H9 (cell line): ENCODE results near the gene TENT5A. TPM values are rescaled to one million over a fixed set of nuclear protein-coding genes. Genes with fewer than 3 reads are reported as not detected.

Experiments
- DNase-seq: peaks from one replicate; pipeline ENCODE4 v3.0.0-alpha.2; 2017
- H2AFZ ChIP-seq: one replicate; pipeline ENCODE4 v1.6.1; 2013; ENCODE audit warnings: mild to moderate bottlenecking, low read length, control low read depth, moderate library complexity
- H2AK5ac ChIP-seq: 2 replicates; pipeline ENCODE4 v1.6.1; 2013; ENCODE audit warnings: low read length, control low read depth, mixed read lengths; ENCODE audit not compliant: insufficient read length
- H2BK120ac ChIP-seq: one replicate; pipeline ENCODE4 v1.6.1; 2013; ENCODE audit warnings: low read depth, mild to moderate bottlenecking, low read length, control low read depth, inconsistent platforms; ENCODE audit not compliant: poor library complexity, severe bottlenecking
- H2BK12ac ChIP-seq: 2 replicates; pipeline ENCODE4 v1.6.1; 2013; ENCODE audit warnings: low read length, control low read depth, mixed read lengths, low read depth; ENCODE audit not compliant: insufficient read length
- H2BK15ac ChIP-seq: 2 replicates; pipeline ENCODE4 v1.6.1; 2013; ENCODE audit warnings: low read depth, low read length, control low read depth
- H2BK20ac ChIP-seq: one replicate; pipeline ENCODE4 v1.6.1; 2013; ENCODE audit warnings: low read depth, mild to moderate bottlenecking, low read length, control low read depth, inconsistent platforms; ENCODE audit not compliant: poor library complexity, severe bottlenecking
- H2BK5ac ChIP-seq: 2 replicates; pipeline ENCODE4 v1.6.1; 2013; ENCODE audit warnings: low read length, control low read depth, mixed read lengths; ENCODE audit not compliant: insufficient read length
- H3K14ac ChIP-seq: 2 replicates; pipeline ENCODE4 v1.6.1; 2013; ENCODE audit warnings: low read length, control low read depth; ENCODE audit not compliant: insufficient read depth
- H3K18ac ChIP-seq: 2 replicates; pipeline ENCODE4 v1.6.1; 2013; ENCODE audit warnings: low read depth, mild to moderate bottlenecking, mixed read lengths, low read length, control low read depth; ENCODE audit not compliant: insufficient read length
- H3K23ac ChIP-seq: 2 replicates; pipeline ENCODE4 v1.6.1; 2013; ENCODE audit warnings: low read length, control low read depth, mixed read lengths, low read depth; ENCODE audit not compliant: insufficient read length
- H3K23me2 ChIP-seq: 2 replicates; pipeline ENCODE4 v1.6.1; 2013; ENCODE audit warnings: low read depth, mild to moderate bottlenecking, mixed read lengths, low read length, control low read depth; ENCODE audit not compliant: insufficient read length, poor library complexity, severe bottlenecking
- H3K27ac ChIP-seq: 2 replicates; pipeline ENCODE4 v1.5.1; 2013; ENCODE audit warnings: low read length, control low read depth, mixed read lengths, low read depth; ENCODE audit not compliant: insufficient read length
- H3K27me3 ChIP-seq: 2 replicates; pipeline ENCODE4 v1.6.1; 2013; ENCODE audit warnings: low read length, control low read depth, inconsistent platforms; ENCODE audit not compliant: insufficient read depth
- H3K4ac ChIP-seq: 2 replicates; pipeline ENCODE4 v1.6.1; 2013; ENCODE audit warnings: low read depth, mild to moderate bottlenecking, control low read depth, inconsistent platforms, low read length, moderate library complexity
- H3K4me1 ChIP-seq: 2 replicates; pipeline ENCODE4 v1.6.1; 2013; ENCODE audit warnings: low read length, control low read depth, inconsistent platforms; ENCODE audit not compliant: insufficient read depth
- H3K4me2 ChIP-seq: 2 replicates; pipeline ENCODE4 v1.6.1; 2013; ENCODE audit warnings: low read length, control low read depth, mixed read lengths; ENCODE audit not compliant: insufficient read length, insufficient read depth
- H3K56ac ChIP-seq: 2 replicates; pipeline ENCODE4 v1.6.1; 2013; ENCODE audit warnings: low read depth, mild to moderate bottlenecking, mixed read lengths, low read length, control low read depth; ENCODE audit not compliant: insufficient read length
- H3K79me1 ChIP-seq: 2 replicates; pipeline ENCODE4 v1.6.1; 2013; ENCODE audit warnings: low read depth, mild to moderate bottlenecking, moderate library complexity, low read length, control low read depth, inconsistent platforms; ENCODE audit not compliant: insufficient read depth, poor library complexity, severe bottlenecking
- H3K79me2 ChIP-seq: 2 replicates; pipeline ENCODE4 v1.6.1; 2013; ENCODE audit warnings: low read length, control low read depth, inconsistent platforms; ENCODE audit not compliant: insufficient read depth
- H3K9ac ChIP-seq: 2 replicates; pipeline ENCODE4 v1.6.1; 2013; ENCODE audit warnings: low read length, control low read depth, mixed read lengths; ENCODE audit not compliant: insufficient read length; ENCODE audit errors: extremely low read depth
- H3K9me3 ChIP-seq: one replicate; pipeline ENCODE4 v1.6.1; 2013; ENCODE audit warnings: low read depth, low read length, inconsistent platforms; ENCODE audit not compliant: control insufficient read depth
- H3T11ph ChIP-seq: one replicate; pipeline ENCODE4 v1.6.1; 2013; ENCODE audit warnings: mild to moderate bottlenecking, low read length, control low read depth, inconsistent platforms
- H4K20me1 ChIP-seq: one replicate; pipeline ENCODE4 v1.6.1; 2013; ENCODE audit not compliant: control insufficient read depth, insufficient read length, insufficient read depth
- H4K5ac ChIP-seq: 2 replicates; pipeline ENCODE4 v1.6.1; 2013; ENCODE audit warnings: low read depth, mild to moderate bottlenecking, mixed read lengths, low read length, control low read depth; ENCODE audit not compliant: insufficient read length
- H4K8ac ChIP-seq: replicated peaks from 2 replicates; pipeline ENCODE4 v1.6.1; 2013; ENCODE audit warnings: low read length, control low read depth, mixed read lengths, low read depth; ENCODE audit not compliant: insufficient read length
- H4K91ac ChIP-seq: 2 replicates; pipeline ENCODE4 v1.6.1; 2013; ENCODE audit warnings: low read depth, mild to moderate bottlenecking, moderate library complexity, mixed read lengths, low read length, control low read depth; ENCODE audit not compliant: insufficient read length
- H3K27ac Mint-ChIP-seq, 3 experiments: 2 replicates in 2 of 3; 3 replicates in 1 of 3; pipeline ENCODE4 v1.8.0; 2020 to 2021; ENCODE audit warnings: mixed read lengths in 3 of 3, mild to moderate bottlenecking in 1 of 3, moderate library complexity in 1 of 3
- H3K27me3 Mint-ChIP-seq: 2 replicates; pipeline ENCODE4 v1.8.0; 2021; ENCODE audit warnings: low read depth, mild to moderate bottlenecking, moderate library complexity, mixed read lengths
- H3K36me3 Mint-ChIP-seq, 3 experiments: 2 replicates in 2 of 3; 3 replicates in 1 of 3; pipeline ENCODE4 v1.8.0; 2020 to 2021; ENCODE audit warnings: low read depth in 3 of 3, mixed read lengths in 3 of 3; ENCODE audit not compliant: insufficient read depth in 1 of 3
- H3K4me1 Mint-ChIP-seq, 2 experiments: 2 replicates each; pipeline ENCODE4 v1.8.0; 2020; ENCODE audit warnings: mixed read lengths in 2 of 2
- H3K4me3 Mint-ChIP-seq, 2 experiments: 2 replicates in 1 of 2; 3 replicates in 1 of 2; pipeline ENCODE4 v1.8.0; 2020 to 2021; ENCODE audit warnings: mild to moderate bottlenecking in 2 of 2, mixed read lengths in 2 of 2, moderate library complexity in 1 of 2
- H3K9me3 Mint-ChIP-seq, 2 experiments: 2 replicates in 1 of 2; 3 replicates in 1 of 2; pipeline ENCODE4 v1.8.0; 2020; ENCODE audit warnings: mild to moderate bottlenecking in 2 of 2, mixed read lengths in 2 of 2, moderate library complexity in 1 of 2
- CTCF ChIP-seq: fragments of 200-600 bp; sonication (generic); conservative IDR thresholded peaks from 3 replicates; pipeline ENCODE4 v1.8.0; 2021; ENCODE audit warnings: antibody characterized with exemption, mild to moderate bottlenecking
- WGBS: extraction: QIAGEN DNeasy Blood & Tissue Kit; methylation state at CpG from one replicate; pipeline ENCODE4 v1.1.7; 2013; ENCODE audit warnings: missing lambda C conversion rate, low lambda C conversion rate, mixed read lengths; ENCODE audit not compliant: insufficient read length; ENCODE audit errors: extremely low coverage; 5-methylcytosine and 5-hydroxymethylcytosine counted together
- total RNA-seq: library from RNA; stranded (reverse); gene quantifications from 2 replicates; pipeline ENCODE4 v1.2.1, GENCODE V29; 2021

TENT5A gene
- total RNA-seq, 1 experiment from 2014 or later = 1.4 TPM

GRCh38 chr6:81713205-81713604 lies 39.3 kb downstream of the TENT5A start:
- Mint-ChIP-seq H3K9me3 (no peaks in the 10 kb centered on the region), H3K27me3 (no peaks in the 10 kb centered on the region), H3K4me1 (peaks cover 8 to 9% of the 10 kb centered on the region in 2 experiments), H3K4me3 (no peak overlapping the region), H3K27ac (no peak overlapping the region), H3K36me3 (peaks cover 0 to 2% (median 0%) of the 10 kb centered on the region in 3 experiments; a peak in 1 of 7 replicates)
- Histone ChIP-seq H3K79me2 (no peaks in the 10 kb centered on the region), H2BK120ac (no peak overlapping the region), H3K4me2 (no peak overlapping the region), H2BK15ac (no peak overlapping the region), H3K79me1 (no peaks in the 10 kb centered on the region), H3K9me3 (no peaks in the 10 kb centered on the region), H4K91ac (no peak overlapping the region), H3K18ac (no peak overlapping the region), H4K5ac (no peak overlapping the region), H3T11ph (no peak overlapping the region), H2BK12ac (no peak overlapping the region), H2BK5ac (no peak overlapping the region), H2AFZ (no peak overlapping the region), H3K4me1 (no peaks in the 10 kb centered on the region; the same call in 1 of the 2 replicates), H3K23ac (no peak overlapping the region), H3K27me3 (no peaks in the 10 kb centered on the region), H3K4ac (no peak overlapping the region), H3K23me2 (no peaks in the 10 kb centered on the region), H4K8ac (no peak overlapping the region), H3K27ac (no peak overlapping the region), H3K14ac (no peak overlapping the region), H3K56ac (no peak overlapping the region), H3K9ac (no peak overlapping the region), H2BK20ac (no peak overlapping the region), H2AK5ac (no peak overlapping the region), H4K20me1 (no peaks in the 10 kb centered on the region)
- no peak for DNase-seq
- WGBS = no CpG with 5 or more reads among the region's 1 CpG
- TF ChIP-seq CTCF = no peak
